GM23338 (cell line): ENCODE measurements around the gene ZNF513. TPM values are rescaled to one million over a fixed set of nuclear protein-coding genes. Genes with fewer than 3 reads are reported as not detected.

Experiments used
- ATAC-seq: fragments of 200-7000 bp; cut with Tn5 transposase; 3 replicates; pipeline ENCODE4 v1.9.1; 2020
- DNase-seq: peaks from one replicate; pipeline ENCODE4 v3.0.0-alpha.2; 2015; ENCODE audit warnings: low spot score
- H2AFZ ChIP-seq: fragments of 200-600 bp; sonication (generic); 2 replicates; pipeline ENCODE4 v1.8.0; 2016; ENCODE audit warnings: antibody characterized with exemption, mild to moderate bottlenecking, moderate library complexity
- H3F3A ChIP-seq: fragments of 200-600 bp; sonication (generic); replicated peaks from 2 replicates; pipeline ENCODE4 v1.8.0; 2017; ENCODE audit warnings: antibody characterized with exemption, mixed run types, low read depth
- H3K27ac ChIP-seq: fragments of 200-600 bp; sonication (generic); 2 replicates; pipeline ENCODE4 v1.6.1; 2016; ENCODE audit warnings: low read depth
- H3K27me3 ChIP-seq: fragments of 200-600 bp; sonication (generic); 2 replicates; pipeline ENCODE4 v1.8.0; 2016; ENCODE audit warnings: mild to moderate bottlenecking, mixed run types, moderate library complexity; ENCODE audit not compliant: insufficient read depth
- H3K36me3 ChIP-seq: fragments of 200-600 bp; sonication (generic); 2 replicates; pipeline ENCODE4 v1.8.0; 2016; ENCODE audit warnings: mild to moderate bottlenecking; ENCODE audit not compliant: insufficient read depth
- H3K4me1 ChIP-seq: fragments of 200-600 bp; sonication (generic); 2 replicates; pipeline ENCODE4 v1.8.0; 2016; ENCODE audit warnings: mild to moderate bottlenecking, moderate library complexity; ENCODE audit not compliant: insufficient read depth
- H3K4me2 ChIP-seq: fragments of 200-600 bp; sonication (generic); 2 replicates; pipeline ENCODE4 v1.7.1; 2017; ENCODE audit warnings: mixed run types
- H3K4me3 ChIP-seq: fragments of 200-600 bp; sonication (generic); 2 replicates; pipeline ENCODE4 v1.6.1; 2016; ENCODE audit warnings: mixed run types
- H3K79me2 ChIP-seq: fragments of 200-600 bp; sonication (generic); replicated peaks from 2 replicates; pipeline ENCODE4 v1.8.0; 2017; ENCODE audit warnings: mild to moderate bottlenecking; ENCODE audit not compliant: insufficient read depth
- H3K9me2 ChIP-seq: fragments of 200-600 bp; sonication (generic); 2 replicates; pipeline ENCODE4 v1.8.0; 2017; ENCODE audit not compliant: insufficient read depth
- H4K20me1 ChIP-seq: fragments of 200-600 bp; sonication (generic); replicated peaks from 2 replicates; pipeline ENCODE4 v1.8.0; 2017; ENCODE audit warnings: mild to moderate bottlenecking; ENCODE audit not compliant: insufficient read depth
- H3K27ac Mint-ChIP-seq: 2 replicates; pipeline ENCODE4 v1.8.0; 2020; ENCODE audit warnings: inconsistent platforms, mild to moderate bottlenecking, moderate library complexity, mixed read lengths
- H3K27me3 Mint-ChIP-seq: 3 replicates; pipeline ENCODE4 v1.8.0; 2022; ENCODE audit warnings: low read depth, mild to moderate bottlenecking, moderate library complexity, mixed read lengths, inconsistent platforms; ENCODE audit not compliant: insufficient read depth, poor library complexity
- H3K36me3 Mint-ChIP-seq: 3 replicates; pipeline ENCODE4 v1.8.0; 2021; ENCODE audit warnings: low read depth, mild to moderate bottlenecking, inconsistent platforms, moderate library complexity, mixed read lengths
- H3K4me1 Mint-ChIP-seq: 3 replicates; pipeline ENCODE4 v1.8.0; 2020; ENCODE audit warnings: mild to moderate bottlenecking, inconsistent platforms, mixed read lengths
- H3K4me3 Mint-ChIP-seq: 3 replicates; pipeline ENCODE4 v1.8.0; 2021; ENCODE audit warnings: moderate library complexity, mild to moderate bottlenecking, inconsistent platforms, mixed read lengths
- H3K9me3 Mint-ChIP-seq: 3 replicates; pipeline ENCODE4 v1.8.0; 2020; ENCODE audit warnings: moderate library complexity, mild to moderate bottlenecking, inconsistent platforms, mixed read lengths
- CREB1 ChIP-seq: fragments of 250-450 bp; sonication (Bioruptor Pico); IDR thresholded peaks from 2 replicates; pipeline ENCODE4 v1.5.0; 2020; ENCODE audit warnings: low read depth, mild to moderate bottlenecking, moderate library complexity
- EZH2 ChIP-seq: fragments of 200-600 bp; sonication (generic); IDR thresholded peaks from one replicate; pipeline ENCODE4 v1.8.0; 2017; ENCODE audit warnings: antibody characterized with exemption, mild to moderate bottlenecking, low read depth; ENCODE audit not compliant: unreplicated experiment
- EZH2phosphoT487 ChIP-seq: fragments of 200-600 bp; sonication (generic); IDR thresholded peaks from one replicate; pipeline ENCODE4 v1.8.1; 2018; ENCODE audit warnings: antibody characterized with exemption; ENCODE audit not compliant: unreplicated experiment
- JUNB ChIP-seq: IDR thresholded peaks from one replicate; pipeline ENCODE4 v1.6.1; 2016; ENCODE audit warnings: antibody characterized with exemption; ENCODE audit not compliant: unreplicated experiment
- NANOG ChIP-seq: IDR thresholded peaks from 2 replicates; pipeline ENCODE4 v1.6.1; 2016; ENCODE audit warnings: antibody characterized with exemption, borderline replicate concordance
- POLR2AphosphoS5 ChIP-seq: IDR thresholded peaks from 2 replicates; pipeline ENCODE4 v1.6.1; 2016; ENCODE audit warnings: antibody characterized with exemption, low read depth
- STAT1 ChIP-seq: IDR thresholded peaks from one replicate; pipeline ENCODE4 v1.6.1; 2016; ENCODE audit warnings: antibody characterized with exemption; ENCODE audit not compliant: unreplicated experiment
- ZNF114 ChIP-seq: fragments of 250-450 bp; sonication (Bioruptor Pico); IDR thresholded peaks from 2 replicates; pipeline ENCODE4 v1.5.0; 2020; ENCODE audit warnings: mild to moderate bottlenecking, moderate library complexity
- ZNF331 ChIP-seq: fragments of 250-450 bp; sonication (Bioruptor Pico); IDR thresholded peaks from 2 replicates; pipeline ENCODE4 v1.5.0; 2020; ENCODE audit warnings: low read depth, mild to moderate bottlenecking, moderate library complexity
- polyA plus RNA-seq: library from polyadenylated mRNA; unstranded; fragments of >200 nt; fragmentation: Nextera tagmentation; extraction: Ambion mirVana; gene quantifications from 2 replicates; pipeline ENCODE4 v1.2.1, GENCODE V29; 2016
- total RNA-seq: library from RNA; depleted of rRNA; stranded (reverse); fragments of >200 nt; shearing (Covaris generic); gene quantifications from 2 replicates; pipeline ENCODE4 v1.2.3, GENCODE V29; 2014
- TF ChIP-seq, protein P1 (sequence below), 2 experiments: fragments of 200-600 bp in 1 of 2; sonication (generic) in 1 of 2; conservative IDR thresholded peaks; 2 replicates each; pipeline versions ENCODE4 v1.5.1 to v1.6.1; 2016 to 2017; ENCODE audit warnings: antibody characterized with exemption in 2 of 2, low read depth in 2 of 2, mild to moderate bottlenecking in 2 of 2, moderate library complexity in 1 of 2
- TF ChIP-seq, protein P2 (sequence below): fragments of 250-450 bp; sonication (Bioruptor Pico); IDR thresholded peaks from 2 replicates; pipeline ENCODE4 v1.5.0; 2020; ENCODE audit warnings: mild to moderate bottlenecking, moderate library complexity
- TF ChIP-seq, protein P3 (sequence below): IDR thresholded peaks from 2 replicates; pipeline ENCODE4 v1.6.1; 2016; ENCODE audit warnings: antibody characterized with exemption

The ZNF513 gene
- total and polyA plus RNA-seq, 2 experiments from 2014 or later, result 10.4 to 13.2 TPM

- Histone ChIP-seq H3K4me1 (peaks cover 7% of the 10 kb centered on the region), H3K9me2 (no peaks in the 10 kb centered on the region), H3F3A (peaks cover 32% of the 10 kb centered on the region), H3K79me2 (peaks cover 14% of the 10 kb centered on the region), H4K20me1 (no peaks in the 10 kb centered on the region; the same call in 1 of the 2 replicates), H3K4me3 (no peak overlapping the region), H3K4me2 (no peak overlapping the region), H3K27me3 (no peaks in the 10 kb centered on the region), H3K27ac (0 out of 2 replicates have a peak overlapping the region, but pooled peaks have one; percentile 59), H3K36me3 (peaks cover 38% of the 10 kb centered on the region), H2AFZ (no peak overlapping the region)
- H3K27ac Mint-ChIP-seq, result no peak overlapping the region
- peaks cover 30% of the 10 kb centered on the region for H3K27me3 Mint-ChIP-seq
- H3K4me3 Mint-ChIP-seq, result no peak overlapping the region
- no peak for TF ChIP-seq NANOG
- TF ChIP-seq JUNB, result no peak
- TF ChIP-seq, protein P1, sequence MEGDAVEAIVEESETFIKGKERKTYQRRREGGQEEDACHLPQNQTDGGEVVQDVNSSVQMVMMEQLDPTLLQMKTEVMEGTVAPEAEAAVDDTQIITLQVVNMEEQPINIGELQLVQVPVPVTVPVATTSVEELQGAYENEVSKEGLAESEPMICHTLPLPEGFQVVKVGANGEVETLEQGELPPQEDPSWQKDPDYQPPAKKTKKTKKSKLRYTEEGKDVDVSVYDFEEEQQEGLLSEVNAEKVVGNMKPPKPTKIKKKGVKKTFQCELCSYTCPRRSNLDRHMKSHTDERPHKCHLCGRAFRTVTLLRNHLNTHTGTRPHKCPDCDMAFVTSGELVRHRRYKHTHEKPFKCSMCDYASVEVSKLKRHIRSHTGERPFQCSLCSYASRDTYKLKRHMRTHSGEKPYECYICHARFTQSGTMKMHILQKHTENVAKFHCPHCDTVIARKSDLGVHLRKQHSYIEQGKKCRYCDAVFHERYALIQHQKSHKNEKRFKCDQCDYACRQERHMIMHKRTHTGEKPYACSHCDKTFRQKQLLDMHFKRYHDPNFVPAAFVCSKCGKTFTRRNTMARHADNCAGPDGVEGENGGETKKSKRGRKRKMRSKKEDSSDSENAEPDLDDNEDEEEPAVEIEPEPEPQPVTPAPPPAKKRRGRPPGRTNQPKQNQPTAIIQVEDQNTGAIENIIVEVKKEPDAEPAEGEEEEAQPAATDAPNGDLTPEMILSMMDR (conservative IDR thresholded peaks at IDR 0.05; ENCODE audit: low read depth in 2 of 2), result peak; percentile 21 to 46; a peak in 3 of 4 replicates
- no peak for TF ChIP-seq STAT1
- H3K9me3 Mint-ChIP-seq, result no peaks in the 10 kb centered on the region
- peaks cover 78% of the 10 kb centered on the region for H3K36me3 Mint-ChIP-seq
- ATAC-seq (no peak), DNase-seq (peak; percentile 35)
- peaks cover 17% of the 10 kb centered on the region for H3K4me1 Mint-ChIP-seq
Observed at GRCh38 chr2:27378096-27378808, 2.3 kb downstream of the ZNF513 start.

GRCh38 chr2:27377618-27378095, 2.9 kb downstream of the ZNF513 start:
- H4K20me1 ChIP-seq, result no peaks in the 10 kb centered on the region; the same call in 1 of the 2 replicates
- H3K36me3 Mint-ChIP-seq, result peaks cover 82% of the 10 kb centered on the region
- H3K4me1 Mint-ChIP-seq, result peaks cover 21% of the 10 kb centered on the region
- peaks cover 31% of the 10 kb centered on the region for H3F3A ChIP-seq
- DNase-seq, result no peak
- ATAC-seq, result no peak
- H3K4me3 Mint-ChIP-seq, result no peak overlapping the region; the same call in 2 of the 3 replicates
- peaks cover 10% of the 10 kb centered on the region for H3K4me1 ChIP-seq
- no peak overlapping the region for H3K4me3 ChIP-seq
- no peak overlapping the region for H2AFZ ChIP-seq
- no peaks in the 10 kb centered on the region for H3K9me2 ChIP-seq
- no peak overlapping the region for H3K4me2 ChIP-seq
- no peak overlapping the region for H3K27ac Mint-ChIP-seq
- no peaks in the 10 kb centered on the region for H3K9me3 Mint-ChIP-seq
- peaks cover 32% of the 10 kb centered on the region for H3K27me3 Mint-ChIP-seq
- H3K27ac ChIP-seq, result 0 out of 2 replicates have a peak overlapping the region, but pooled peaks have one; percentile 59
- no peaks in the 10 kb centered on the region for H3K27me3 ChIP-seq
- peaks cover 32% of the 10 kb centered on the region for H3K36me3 ChIP-seq
- peaks cover 16% of the 10 kb centered on the region for H3K79me2 ChIP-seq
- TF ChIP-seq, protein P2, sequence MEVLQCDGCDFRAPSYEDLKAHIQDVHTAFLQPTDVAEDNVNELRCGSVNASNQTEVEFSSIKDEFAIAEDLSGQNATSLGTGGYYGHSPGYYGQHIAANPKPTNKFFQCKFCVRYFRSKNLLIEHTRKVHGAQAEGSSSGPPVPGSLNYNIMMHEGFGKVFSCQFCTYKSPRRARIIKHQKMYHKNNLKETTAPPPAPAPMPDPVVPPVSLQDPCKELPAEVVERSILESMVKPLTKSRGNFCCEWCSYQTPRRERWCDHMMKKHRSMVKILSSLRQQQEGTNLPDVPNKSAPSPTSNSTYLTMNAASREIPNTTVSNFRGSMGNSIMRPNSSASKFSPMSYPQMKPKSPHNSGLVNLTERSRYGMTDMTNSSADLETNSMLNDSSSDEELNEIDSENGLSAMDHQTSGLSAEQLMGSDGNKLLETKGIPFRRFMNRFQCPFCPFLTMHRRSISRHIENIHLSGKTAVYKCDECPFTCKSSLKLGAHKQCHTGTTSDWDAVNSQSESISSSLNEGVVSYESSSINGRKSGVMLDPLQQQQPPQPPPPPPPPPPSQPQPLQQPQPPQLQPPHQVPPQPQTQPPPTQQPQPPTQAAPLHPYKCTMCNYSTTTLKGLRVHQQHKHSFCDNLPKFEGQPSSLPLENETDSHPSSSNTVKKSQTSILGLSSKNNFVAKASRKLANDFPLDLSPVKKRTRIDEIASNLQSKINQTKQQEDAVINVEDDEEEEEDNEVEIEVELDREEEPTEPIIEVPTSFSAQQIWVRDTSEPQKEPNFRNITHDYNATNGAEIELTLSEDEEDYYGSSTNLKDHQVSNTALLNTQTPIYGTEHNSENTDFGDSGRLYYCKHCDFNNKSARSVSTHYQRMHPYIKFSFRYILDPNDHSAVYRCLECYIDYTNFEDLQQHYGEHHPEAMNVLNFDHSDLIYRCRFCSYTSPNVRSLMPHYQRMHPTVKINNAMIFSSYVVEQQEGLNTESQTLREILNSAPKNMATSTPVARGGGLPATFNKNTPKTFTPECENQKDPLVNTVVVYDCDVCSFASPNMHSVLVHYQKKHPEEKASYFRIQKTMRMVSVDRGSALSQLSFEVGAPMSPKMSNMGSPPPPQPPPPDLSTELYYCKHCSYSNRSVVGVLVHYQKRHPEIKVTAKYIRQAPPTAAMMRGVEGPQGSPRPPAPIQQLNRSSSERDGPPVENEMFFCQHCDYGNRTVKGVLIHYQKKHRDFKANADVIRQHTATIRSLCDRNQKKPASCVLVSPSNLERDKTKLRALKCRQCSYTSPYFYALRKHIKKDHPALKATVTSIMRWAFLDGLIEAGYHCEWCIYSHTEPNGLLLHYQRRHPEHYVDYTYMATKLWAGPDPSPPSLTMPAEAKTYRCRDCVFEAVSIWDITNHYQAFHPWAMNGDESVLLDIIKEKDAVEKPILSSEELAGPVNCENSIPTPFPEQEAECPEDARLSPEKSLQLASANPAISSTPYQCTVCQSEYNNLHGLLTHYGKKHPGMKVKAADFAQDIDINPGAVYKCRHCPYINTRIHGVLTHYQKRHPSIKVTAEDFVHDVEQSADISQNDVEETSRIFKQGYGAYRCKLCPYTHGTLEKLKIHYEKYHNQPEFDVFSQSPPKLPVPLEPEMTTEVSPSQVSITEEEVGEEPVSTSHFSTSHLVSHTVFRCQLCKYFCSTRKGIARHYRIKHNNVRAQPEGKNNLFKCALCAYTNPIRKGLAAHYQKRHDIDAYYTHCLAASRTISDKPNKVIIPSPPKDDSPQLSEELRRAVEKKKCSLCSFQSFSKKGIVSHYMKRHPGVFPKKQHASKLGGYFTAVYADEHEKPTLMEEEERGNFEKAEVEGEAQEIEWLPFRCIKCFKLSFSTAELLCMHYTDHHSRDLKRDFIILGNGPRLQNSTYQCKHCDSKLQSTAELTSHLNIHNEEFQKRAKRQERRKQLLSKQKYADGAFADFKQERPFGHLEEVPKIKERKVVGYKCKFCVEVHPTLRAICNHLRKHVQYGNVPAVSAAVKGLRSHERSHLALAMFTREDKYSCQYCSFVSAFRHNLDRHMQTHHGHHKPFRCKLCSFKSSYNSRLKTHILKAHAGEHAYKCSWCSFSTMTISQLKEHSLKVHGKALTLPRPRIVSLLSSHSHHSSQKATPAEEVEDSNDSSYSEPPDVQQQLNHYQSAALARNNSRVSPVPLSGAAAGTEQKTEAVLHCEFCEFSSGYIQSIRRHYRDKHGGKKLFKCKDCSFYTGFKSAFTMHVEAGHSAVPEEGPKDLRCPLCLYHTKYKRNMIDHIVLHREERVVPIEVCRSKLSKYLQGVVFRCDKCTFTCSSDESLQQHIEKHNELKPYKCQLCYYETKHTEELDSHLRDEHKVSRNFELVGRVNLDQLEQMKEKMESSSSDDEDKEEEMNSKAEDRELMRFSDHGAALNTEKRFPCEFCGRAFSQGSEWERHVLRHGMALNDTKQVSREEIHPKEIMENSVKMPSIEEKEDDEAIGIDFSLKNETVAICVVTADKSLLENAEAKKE (CRISPR knock-in tag), result no peak
- TF ChIP-seq CREB1 (no peak), STAT1 (no peak), EZH2phosphoT487 (no peak), EZH2 (no peak), ZNF114 (CRISPR knock-in tag) (no peak), ZNF331 (CRISPR knock-in tag) (no peak), POLR2AphosphoS5 (no peak; the same call in 1 of the 2 replicates)
- TF ChIP-seq, protein P3, sequence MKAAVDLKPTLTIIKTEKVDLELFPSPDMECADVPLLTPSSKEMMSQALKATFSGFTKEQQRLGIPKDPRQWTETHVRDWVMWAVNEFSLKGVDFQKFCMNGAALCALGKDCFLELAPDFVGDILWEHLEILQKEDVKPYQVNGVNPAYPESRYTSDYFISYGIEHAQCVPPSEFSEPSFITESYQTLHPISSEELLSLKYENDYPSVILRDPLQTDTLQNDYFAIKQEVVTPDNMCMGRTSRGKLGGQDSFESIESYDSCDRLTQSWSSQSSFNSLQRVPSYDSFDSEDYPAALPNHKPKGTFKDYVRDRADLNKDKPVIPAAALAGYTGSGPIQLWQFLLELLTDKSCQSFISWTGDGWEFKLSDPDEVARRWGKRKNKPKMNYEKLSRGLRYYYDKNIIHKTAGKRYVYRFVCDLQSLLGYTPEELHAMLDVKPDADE, result no peak
